ENCODE results near the gene ABHD16B. TPM values are rescaled to one million over a fixed set of nuclear protein-coding genes. Genes with fewer than 3 reads are reported as not detected.

ABHD16B gene
- total and polyA plus RNA-seq, 2 of the 13 experiments (the other 11 are each of a cell fraction or from before 2014, with no cell fraction given): not detected

GRCh38 chr20:63815615-63816253 lies 45.6 kb upstream of the ABHD16B start (continued):
- no peak for TF ChIP-seq ZBTB14 (CRISPR knock-in tag; IDR thresholded peaks at IDR 0.05)
- TF ChIP-seq MED13 (CRISPR knock-in tag; IDR thresholded peaks at IDR 0.05): no peak
- TF ChIP-seq ZNF670 (CRISPR knock-in tag; IDR thresholded peaks at IDR 0.05; ENCODE audit: borderline replicate concordance): no peak
- TF ChIP-seq ZNF543 (CRISPR knock-in tag; IDR thresholded peaks at IDR 0.05): no peak
- TF ChIP-seq TEAD2 (CRISPR knock-in tag; IDR thresholded peaks at IDR 0.05): no peak
- TF ChIP-seq ZHX1 (CRISPR knock-in tag; IDR thresholded peaks at IDR 0.05; ENCODE audit: low read depth): no peak
- no peak for TF ChIP-seq CREM (IDR thresholded peaks at IDR 0.05)
- TF ChIP-seq CREM (CRISPR knock-in tag; IDR thresholded peaks at IDR 0.05): no peak

Data from HepG2 (cell line).